Measurements from ENCODE around the gene NPFF. TPM values are rescaled to one million over a fixed set of nuclear protein-coding genes. Genes with fewer than 3 reads are reported as not detected.

The NPFF gene
- total RNA-seq, 4 donors from 2014 or later = not detected

- ATAC-seq (ENCODE audit: low FRiP score) = peak; percentile 6
- TF ChIP-seq CTCF (IDR thresholded peaks at IDR 0.05) = no peak
- peak; percentile 53 for DNase-seq (ENCODE audit: low spot score)
These were observed 7.0 kb downstream of the NPFF start for GRCh38 chr12:53500142-53500775.

GRCh38 chr12:53499266-53500141 is 7.8 kb downstream of the NPFF start, which contains the start of gene MAP3K12:
TSS of gene MAP3K12 (minus strand) at chr12:53499458. CDS start at chr12:53487391, 12,067 bp downstream.
- DNase-seq (ENCODE audit: low spot score) = no peak
- no peak for TF ChIP-seq CTCF (IDR thresholded peaks at IDR 0.05)
- no peak for ATAC-seq (ENCODE audit: low FRiP score)

DNA sequence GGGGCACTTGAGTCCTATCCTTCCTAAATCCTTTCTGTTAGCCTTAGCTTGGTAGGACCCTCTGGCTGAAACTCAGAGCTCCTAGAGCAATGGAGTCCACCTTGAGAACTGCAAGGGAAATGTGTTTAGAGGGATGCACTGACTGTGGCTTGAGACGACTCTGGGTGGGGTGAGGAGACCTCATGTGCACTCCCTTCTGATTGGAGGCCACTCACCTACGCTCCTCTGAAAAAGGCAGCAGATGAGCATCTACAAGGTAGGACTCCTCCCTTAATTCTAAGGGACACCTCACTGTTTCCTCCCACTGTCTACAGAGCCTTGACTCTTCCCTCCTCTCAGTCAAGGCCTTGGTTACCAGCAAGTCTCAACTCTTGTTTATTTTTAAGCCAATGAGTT is 9.1 kb downstream of the NPFF start:
- no peak for TF ChIP-seq CTCF (IDR thresholded peaks at IDR 0.05)
- DNase-seq (ENCODE audit: low spot score) = no peak
- no peak for ATAC-seq (ENCODE audit: low FRiP score)

DNA sequence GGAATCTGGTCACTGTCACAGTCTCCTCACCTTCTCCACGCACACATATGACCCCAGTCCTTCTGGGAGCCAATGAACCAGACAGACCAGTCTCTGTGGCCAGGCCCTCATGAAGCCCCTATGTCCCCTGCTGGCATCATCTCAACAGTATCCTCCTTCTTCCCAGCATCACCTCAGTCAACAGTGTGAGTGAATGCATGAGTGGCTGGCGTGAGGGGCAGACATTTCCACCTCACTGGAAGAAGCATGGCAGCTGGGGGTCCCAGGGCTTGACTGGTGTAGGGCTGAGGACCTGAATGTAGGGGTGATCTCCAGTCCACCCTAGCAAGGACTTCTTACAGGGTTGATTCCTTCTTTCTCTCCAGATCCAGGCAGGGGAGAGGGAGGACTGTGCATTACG is 9.8 kb downstream of the NPFF start:
- no peak for ATAC-seq (ENCODE audit: low FRiP score)
- TF ChIP-seq CTCF (IDR thresholded peaks at IDR 0.05) = no peak
- DNase-seq (ENCODE audit: low spot score) = no peak

DNA sequence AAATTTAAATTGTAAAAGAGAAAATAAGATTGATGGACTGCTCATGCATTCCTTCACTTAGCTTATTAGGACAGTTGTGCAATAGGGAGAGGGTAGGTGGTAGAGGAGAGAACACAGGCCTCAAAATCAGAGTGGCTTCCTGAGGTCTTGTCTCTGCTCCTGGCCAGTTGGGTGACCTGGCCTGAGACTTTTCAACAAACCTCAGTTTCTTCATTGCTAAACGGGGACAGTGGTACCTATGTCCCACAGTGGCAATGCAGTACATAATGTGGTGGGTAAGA is 10.6 kb downstream of the NPFF start:
- ATAC-seq (ENCODE audit: low FRiP score) (no peak), DNase-seq (ENCODE audit: low spot score) (no peak)
- TF ChIP-seq CTCF (IDR thresholded peaks at IDR 0.05) = no peak

GRCh38 chr12:53495903-53496751 is 11.2 kb downstream of the NPFF start:
- peak; percentile 34 for ATAC-seq (ENCODE audit: low FRiP score)
- DNase-seq (ENCODE audit: low spot score) = peak; percentile 44
- TF ChIP-seq CTCF (IDR thresholded peaks at IDR 0.05) = no peak
